NCI-H446 treated with DMSO at 0.1 percent for 48 hours (cell line): Measurements from ENCODE around the gene AMIGO3.
"Not testable (repeated sequence)": the region's sequence is repeated elsewhere in the genome, so short reads cannot be mapped to it uniquely, and the experiment has no call there.

Source experiments
- DNase-seq: peaks from one replicate; lab custom pipeline; 2025; lab: John Stamatoyannopoulos, UW

Gene AMIGO3, protein sequence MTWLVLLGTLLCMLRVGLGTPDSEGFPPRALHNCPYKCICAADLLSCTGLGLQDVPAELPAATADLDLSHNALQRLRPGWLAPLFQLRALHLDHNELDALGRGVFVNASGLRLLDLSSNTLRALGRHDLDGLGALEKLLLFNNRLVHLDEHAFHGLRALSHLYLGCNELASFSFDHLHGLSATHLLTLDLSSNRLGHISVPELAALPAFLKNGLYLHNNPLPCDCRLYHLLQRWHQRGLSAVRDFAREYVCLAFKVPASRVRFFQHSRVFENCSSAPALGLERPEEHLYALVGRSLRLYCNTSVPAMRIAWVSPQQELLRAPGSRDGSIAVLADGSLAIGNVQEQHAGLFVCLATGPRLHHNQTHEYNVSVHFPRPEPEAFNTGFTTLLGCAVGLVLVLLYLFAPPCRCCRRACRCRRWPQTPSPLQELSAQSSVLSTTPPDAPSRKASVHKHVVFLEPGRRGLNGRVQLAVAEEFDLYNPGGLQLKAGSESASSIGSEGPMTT

DNA sequence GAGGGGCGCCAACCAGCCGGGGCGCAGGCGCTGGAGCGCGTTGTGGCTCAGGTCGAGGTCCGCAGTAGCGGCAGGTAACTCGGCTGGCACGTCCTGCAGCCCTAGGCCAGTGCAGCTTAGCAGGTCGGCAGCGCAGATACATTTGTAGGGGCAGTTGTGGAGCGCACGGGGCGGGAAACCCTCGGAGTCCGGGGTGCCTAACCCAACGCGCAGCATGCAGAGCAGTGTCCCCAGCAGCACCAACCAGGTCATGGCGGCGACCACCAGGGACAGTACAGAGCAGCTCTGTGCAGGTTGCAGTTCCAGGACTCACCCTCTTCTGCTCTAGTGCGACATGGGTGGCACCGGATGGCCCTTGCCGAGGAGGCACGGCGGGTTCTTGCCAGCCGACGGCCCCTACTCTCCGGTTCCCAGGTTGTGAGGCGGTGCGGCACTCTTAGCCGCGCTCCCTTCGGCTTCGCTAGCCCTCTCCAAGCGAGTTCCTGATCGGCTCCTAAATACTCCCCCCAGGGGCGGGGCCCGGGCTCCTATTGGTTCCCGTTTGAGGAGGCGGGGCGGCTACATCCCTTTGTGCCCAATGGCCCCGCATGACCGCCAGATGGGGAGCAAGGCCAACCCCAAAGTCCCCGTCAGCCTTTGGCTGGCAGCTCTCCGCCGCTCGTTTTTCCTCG, at the start of gene AMIGO3:
Gene AMIGO3 (minus strand): TSS at position 471 of the 671 bp plus-strand sequence. CDS start 219 bp downstream, at position 252.
- peak; percentile 47 for DNase-seq

DNA sequence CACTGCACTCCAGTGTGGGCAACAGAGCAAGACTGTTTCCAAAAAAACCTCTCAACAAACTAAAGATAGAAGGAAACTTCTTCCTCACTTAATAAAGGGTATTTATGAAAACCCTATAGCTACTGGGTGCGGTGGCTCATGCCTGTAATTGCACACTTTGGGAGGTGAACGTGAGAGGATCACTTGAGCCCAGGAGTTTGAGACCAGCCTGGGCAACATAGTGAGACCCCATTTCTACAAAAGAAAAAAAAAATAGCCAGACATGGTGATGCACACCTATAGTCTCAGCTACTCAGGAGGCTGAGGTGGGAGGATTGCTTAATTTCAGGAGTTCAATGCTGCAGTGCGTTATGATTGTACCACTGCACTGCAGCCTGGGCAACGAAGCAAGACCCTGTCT, 44.5 kb upstream of the AMIGO3 start:
- no peak for DNase-seq

DNA sequence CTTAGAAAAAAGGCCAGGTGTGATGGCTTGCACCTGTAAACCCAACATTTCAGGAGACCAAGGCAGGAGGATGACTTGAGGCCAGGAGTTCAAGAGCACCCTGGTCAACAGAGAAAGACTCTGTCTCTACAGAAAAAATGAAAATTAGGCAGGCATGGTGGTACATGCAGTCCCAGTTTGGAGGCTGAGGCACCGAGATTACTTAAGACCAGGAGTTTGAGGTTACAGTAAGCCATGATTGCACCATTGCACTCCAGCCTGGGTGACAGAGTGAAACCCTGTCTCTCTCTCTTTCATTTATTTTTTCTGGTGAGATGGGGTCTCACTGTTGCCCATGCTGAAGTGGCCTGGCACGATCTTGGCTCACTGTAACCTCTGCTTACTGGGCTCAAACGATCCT, 42.2 kb upstream of the AMIGO3 start:
- DNase-seq, result no peak

DNA sequence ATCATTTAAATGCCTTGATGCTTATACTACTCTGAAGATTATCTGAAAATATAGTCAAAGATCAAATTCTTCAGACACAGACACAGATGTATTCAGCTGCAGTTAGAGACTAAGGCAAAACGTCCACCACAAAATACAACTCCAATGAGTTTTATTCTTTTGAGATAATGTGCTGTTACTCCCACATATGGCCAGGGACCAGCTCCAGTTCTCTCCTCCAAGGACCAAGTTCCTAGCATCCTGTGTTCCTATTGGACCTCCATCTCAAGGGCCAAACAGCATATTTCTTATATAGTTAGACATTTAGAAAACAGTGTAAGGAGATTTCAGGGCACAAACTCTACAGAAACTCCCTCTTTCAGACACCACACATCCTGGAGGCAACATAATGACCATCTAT, 39.7 kb upstream of the AMIGO3 start:
- DNase-seq, result no peak

DNA sequence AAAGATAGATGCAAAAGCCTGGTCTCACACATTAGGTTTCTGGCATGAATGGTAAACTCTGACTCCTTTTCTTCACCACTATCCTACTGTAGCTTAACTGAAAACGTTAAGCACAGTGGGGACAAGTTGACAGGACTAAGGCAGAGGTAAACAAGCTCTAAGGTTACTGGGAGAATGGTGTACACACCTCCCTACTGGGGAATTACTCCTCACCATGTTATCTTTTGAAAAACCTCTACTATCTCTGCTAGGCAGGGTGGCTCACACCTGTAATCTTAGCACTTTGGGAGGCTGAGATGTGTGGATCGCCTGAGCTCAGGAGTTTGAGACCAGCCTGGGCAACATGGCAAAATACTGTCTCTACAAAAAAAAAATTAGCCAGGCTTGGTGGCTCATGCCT, 37.7 kb upstream of the AMIGO3 start:
- DNase-seq, result no peak

DNA sequence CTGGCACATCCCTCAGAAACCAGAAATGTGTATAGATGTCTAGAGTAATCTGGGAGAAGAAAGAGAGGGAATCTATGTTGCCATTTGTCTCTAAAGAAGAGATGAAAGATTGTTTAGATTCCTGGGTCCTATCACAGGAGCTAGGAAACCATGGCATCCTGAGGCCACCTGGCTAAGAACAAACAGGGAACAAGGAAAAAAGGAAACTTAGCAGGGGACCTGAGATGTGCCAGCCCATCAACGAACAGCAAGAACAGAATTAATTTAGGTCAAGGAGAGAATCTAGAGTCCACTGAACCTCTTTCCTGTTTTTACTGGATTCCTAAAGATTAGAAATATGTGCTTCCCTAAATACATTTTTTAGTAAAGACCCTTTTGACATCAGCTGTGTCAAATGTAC, 36.6 kb upstream of the AMIGO3 start:
- no peak for DNase-seq

DNA sequence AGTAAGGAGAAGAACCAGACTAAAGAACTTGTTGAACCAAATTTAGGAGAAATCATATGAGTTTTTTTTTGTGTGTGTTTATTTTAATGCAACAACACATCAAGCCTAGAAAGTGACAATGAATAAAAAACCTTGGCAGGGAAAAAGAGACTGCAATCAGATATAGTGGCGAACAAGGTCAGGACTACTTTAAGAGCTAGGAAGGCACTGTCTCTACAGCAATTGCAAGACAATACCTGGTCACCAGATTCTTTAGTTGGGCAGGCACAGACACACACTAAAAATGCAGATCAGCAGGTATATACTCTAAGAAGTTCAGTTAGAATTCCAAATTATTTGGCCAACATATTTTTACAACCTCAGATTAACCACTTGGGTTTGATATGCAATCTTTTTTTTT, 35.1 kb upstream of the AMIGO3 start:
- DNase-seq, result no peak

DNA sequence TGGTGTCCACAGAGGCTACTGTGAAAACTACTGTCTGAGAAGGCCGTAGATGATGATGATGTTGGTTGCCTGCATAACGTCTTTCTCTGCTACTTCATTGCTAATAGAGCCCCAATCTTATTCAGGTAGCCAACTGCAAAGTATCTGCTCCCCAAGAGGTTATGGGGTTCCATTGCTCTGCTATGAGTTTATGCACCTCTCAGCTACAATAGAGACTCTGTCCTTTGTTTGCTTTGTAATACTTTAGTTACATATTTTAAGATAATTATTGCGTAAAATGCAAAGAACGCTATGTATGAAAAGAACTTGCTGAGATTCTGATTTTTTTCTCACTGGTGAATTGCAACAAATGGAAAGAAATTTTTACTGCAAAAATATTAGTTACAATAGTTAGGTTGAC, 32.0 kb upstream of the AMIGO3 start:
- DNase-seq, result no peak

DNA sequence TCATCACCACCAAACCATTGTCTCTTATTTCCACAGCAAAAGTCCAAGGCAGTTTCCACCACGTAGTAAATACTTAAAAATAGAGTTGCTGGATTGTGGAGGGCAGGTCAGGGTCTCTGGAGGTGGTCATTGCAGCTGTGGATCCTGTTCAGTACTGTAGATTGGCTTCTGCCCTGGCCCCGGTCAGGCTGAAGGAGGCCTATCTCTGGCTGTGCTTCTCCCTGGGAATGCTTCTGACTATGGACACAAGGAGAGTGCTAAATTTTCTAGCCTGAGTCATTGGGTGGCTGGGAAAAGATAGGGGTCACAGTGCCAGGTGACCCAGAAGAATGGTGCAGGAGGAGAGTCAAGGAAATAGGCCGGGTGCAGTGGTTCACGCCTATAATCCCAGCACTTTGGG, 30.6 kb upstream of the AMIGO3 start:
- no peak for DNase-seq

DNA sequence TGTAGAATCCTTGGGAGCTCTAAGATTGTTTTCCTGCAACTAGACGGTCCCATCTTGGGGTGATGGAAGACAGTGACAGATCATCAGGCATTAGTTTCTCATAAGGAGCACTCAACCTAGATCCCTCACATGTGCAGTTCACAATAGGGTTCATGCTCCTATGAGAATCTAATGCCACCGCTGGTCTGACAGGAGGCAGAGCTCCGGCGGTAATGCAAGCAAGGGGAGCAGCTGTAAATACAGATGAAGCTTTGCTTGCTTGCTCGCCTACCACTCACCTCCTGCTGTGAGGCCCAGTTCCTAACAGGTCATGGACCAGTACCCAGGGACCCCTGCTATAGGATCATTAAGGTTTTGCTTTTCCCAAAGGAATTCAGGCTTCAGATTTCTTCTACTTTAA, 29.4 kb upstream of the AMIGO3 start:
- not testable (repeated sequence) for DNase-seq

DNA sequence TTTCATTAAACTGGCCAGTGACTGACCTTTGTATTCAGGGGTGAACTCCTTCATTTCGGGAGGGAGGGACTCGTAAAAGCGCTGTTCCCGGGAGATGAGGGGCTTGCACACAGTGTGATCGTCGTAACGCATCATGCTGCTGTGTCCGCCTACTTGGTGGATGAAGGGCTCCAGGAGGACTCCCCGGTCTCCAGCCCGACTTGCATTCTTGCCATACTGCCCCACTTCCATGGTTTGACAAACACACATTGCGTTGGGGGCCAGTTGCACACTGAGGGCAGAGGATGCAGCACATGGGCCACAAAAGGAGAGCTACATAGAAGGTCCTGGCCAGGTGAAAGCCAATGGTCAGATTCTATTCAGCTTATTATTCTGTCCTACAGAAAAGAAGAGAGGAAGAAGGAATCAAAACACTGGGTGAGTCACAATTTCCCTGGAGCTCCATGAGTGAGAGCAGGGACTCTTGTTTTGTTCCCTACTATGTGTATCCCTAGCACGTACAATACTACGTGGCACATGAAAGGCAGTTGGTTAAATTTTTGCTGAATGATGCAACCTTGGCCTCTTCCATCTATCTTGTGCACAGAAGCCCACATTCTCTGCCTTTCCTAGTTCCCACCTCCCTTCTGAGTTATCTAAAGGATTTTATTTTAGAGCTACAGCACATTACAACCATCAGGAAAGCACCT, 28.5 kb upstream of the AMIGO3 start:
- no peak for DNase-seq

DNA sequence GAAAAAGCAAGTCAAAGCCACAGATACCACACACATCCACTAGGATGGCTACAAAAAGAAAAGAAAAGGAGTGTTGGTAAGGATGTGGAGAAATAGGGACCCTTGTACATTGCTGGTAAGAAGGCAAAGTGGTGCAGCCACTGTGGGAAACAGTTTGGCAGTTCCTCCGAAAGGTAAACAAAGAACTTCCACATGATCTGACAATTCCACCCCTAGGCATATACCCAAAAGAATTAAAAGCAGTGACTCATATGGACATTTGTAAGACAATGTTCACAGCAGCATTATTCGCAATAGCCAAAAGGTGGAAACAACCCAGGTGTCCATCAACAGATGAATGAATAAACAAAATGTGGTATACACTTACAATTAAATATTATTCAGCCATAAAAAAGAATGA, 26.5 kb upstream of the AMIGO3 start:
- no peak for DNase-seq

DNA sequence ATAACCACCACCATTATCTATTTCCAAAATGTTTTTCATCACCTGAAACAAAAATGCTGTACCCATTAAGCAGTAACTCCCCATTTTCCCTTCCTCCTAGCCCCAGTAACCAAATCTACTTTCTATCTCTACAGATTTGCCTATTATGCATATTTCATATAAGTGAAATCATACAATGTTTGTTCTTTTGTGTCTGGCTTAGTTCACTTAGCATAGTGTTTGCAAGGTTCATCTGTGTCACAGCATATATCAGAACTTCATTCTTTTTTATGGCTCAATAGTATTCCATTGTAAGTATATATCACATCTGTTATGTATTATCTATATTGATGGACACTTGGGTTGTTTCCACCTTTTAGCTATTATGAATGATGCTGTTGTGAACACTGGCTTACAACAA, 20.9 kb upstream of the AMIGO3 start:
- no peak for DNase-seq

DNA sequence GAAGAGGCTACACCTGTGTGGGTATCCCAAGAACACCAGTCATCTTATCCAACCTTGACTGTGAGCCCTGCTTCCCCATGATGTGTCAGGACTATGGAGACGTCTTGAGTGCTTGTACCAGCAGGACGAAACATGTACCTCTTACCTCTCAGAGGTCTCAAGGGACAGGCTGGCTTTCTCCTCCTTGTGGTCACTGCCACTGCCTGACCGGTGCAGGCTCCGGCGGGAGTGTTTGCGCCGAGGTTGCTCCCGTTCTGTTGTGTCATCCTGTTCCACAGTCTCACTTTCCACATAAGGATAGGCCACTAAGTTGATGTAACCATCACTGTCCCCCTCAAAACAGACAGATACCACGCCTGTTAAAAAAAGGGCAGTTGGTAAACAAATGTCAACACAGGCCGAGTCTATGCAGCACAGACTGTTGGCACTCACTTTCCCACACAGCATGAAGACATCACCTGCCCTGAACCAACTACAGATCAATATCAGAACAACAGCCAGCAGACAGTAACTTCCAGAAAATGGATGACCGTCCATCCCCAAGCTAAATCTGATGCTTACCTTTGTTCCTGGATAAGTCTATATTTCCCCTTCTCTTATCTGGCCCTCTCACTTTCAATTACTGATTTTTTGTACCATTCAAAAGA, 18.7 kb upstream of the AMIGO3 start:
- no peak for DNase-seq

DNA sequence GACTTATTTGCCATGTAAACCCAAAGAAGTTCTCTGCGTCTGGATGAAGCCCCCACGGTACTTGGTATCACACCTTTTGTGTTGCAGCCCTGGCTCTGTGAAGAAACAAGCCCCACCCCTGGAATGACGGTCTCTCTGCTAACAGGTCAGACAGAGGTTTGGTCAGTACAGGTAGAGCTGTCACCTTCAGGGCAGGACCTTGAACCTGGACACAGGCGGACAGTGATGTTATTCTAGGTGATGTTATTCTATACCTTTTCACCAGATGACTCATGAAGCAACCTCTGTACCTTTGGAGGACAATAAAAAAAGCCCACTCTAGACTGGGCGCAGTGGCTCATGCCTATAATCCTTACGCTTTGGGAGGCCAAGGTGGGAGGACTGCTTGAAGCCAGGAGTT, 15.3 kb upstream of the AMIGO3 start:
- DNase-seq, result no peak

DNA sequence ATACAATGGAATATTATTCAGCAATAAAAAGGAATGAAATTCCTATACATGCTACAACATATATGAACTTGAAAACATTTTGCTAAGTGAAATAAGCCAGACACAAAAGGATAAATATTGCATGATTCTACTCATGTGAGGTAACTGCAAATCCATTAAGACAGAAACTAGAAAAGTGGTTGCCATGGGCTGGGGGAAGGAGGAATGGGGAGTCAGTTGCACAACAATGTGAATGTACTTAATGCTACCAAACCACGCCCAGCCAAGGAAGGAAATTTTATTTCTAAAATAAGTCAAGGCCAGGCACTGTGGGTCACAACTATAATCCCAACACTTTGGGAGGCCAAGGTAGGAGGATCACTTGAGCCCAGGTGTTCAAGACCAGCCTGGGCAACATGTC, 14.1 kb upstream of the AMIGO3 start:
- DNase-seq, result no peak

DNA sequence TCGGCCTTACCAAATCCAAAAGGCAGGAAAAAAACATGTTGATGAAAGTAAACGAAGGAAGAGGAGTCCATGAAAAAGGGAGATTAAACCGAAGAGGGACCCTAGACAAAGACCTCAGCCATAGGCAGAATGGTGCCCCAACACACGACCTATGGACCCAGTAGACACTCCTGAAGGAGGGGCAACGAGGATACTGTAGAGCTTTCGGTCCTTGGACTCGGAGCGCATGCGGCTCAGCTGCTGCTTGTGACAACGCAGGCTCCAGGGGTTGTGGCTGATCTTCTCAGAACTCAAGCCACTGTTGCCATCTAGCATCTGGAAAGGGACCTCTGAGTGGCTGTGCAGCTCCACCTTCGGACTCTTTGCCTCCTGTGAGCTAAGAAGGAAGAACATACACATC, 13.1 kb upstream of the AMIGO3 start:
- DNase-seq, result no peak

DNA sequence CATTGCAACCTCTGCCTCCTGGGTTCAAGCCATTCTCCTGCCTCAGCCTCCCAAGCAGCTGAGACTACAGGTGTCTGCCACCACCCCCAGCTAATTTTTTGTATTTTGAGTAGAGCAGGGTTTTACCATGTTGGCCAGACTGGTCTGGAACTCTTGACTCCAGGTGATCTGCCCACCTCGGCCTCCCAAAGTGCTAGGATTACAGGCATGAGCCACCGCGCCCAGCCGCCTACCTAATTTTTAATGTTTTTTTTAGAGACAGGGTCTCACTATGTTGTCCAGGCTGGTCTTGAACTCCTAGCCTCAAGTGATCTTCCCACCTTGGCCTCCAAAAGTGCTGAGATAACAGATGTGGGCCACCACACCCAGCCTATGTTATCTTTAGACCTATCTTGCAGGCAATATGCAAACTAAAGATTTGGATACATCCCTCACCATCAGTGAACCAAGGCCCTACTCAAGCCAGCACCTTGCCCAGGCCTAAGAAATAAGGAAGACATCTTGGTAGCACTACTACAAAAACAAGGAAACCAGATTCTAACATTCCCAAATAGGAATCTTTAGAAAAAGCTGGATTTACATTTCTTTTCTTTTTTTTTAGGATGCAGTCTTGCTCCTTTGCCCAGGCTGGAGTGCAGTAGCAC, 10.6 kb upstream of the AMIGO3 start:
- no peak for DNase-seq

DNA sequence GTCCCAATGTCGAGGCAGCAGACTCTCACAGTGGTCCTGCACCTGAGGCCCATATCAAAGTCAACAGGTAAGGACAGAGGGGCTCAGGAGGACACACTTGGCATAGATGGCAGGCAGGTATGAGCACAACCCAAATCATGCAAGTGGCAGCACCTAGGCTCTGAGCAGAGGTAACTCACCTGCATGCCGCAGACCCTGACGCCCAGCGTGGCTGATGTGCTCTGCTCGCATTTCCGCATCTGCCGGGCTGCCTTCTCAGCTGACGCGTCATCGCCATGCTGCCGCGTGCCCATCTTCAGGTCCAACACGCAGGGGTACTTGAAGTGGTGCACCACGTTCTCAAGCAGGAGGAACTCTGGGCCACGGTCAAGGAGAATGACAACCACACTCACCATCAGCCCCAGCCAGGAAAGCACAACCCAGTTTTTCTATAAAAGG, 8.5 kb upstream of the AMIGO3 start:
- no peak for DNase-seq

DNA sequence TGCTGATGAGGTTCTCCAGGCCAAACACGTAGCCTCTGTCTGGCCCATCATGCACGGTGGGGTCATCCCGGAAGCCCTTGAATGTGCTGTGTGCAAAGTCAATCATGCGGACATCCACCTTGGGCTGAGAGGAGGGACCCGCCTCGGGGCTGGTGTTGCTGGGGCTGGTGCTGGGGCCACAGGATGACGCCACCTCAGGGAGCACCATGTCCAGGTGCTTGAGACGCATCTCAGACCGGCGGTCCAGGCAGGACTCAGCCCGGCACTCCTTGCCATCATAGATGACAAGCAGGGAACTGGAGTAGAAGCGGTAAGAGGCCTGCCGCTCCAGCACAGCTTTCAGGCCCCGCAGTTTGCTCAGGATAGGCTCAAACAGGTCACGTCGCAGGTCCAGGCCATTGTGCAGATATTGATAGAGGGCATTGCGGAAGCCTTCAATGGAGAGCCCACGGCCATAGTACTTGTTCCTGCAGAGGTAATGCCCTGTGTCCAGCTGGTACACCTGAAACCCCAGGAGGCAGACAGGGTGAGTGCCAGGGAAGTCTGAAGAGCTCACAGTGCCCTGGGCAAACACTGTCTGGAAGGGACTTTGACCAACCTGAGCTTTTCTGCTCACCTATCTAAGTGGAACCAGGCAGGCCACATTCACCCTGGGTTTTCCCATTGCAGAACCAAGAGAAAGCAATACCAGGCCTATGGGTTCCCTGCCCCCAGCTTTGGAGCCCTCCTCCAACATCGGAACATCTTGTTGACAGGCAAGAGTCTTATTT, 7.9 kb upstream of the AMIGO3 start:
- no peak for DNase-seq
